ENCODE measurements around the gene NUSAP1. TPM values are rescaled to one million over a fixed set of nuclear protein-coding genes. Genes with fewer than 3 reads are reported as not detected.

Gene NUSAP1
- total RNA-seq, 1 experiment from 2014 or later = 158 TPM

DNA sequence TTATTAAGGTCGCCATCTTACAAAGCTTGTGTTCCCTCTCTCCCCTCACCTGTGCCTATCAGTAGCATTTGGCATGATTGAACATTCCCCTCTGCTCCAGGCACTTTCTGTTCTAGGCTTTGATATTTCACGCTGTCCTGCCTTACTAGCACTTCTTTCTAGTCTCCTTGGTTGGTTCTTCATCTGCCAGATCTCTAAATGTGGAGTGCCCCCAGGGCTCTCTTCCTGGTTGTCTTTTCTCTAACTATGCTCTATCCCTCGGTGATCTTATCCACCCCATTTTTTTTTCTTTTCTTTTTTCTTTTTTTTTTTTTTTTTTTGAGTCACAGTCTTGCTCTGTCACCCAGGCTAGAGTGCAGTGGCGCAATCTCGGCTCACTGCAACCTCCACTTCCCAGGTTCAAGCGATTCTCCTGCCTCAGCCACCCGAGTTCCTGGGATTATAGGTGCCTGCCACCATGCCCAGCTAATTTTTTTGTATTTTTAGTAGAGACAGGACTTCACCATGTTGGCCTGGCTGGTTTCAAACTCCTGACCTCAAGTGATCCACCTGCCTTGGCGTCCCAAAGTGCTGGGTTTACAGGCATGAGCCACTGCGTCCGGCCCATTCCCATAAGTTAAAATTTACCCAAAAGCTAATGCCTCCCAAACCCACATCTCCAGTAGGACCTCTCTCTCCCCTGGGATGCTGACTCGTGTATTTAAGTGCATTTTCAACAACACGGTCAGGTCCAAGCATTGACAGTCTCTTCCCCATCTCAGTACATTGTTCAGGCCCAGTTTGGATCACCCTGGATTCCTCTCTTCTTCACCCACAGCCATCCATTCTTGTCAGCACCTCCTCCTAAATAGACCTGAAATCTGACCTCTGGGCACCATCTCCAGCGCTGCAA lies 5.2 kb downstream of the NUSAP1 start:
- TF ChIP-seq, protein P1, sequence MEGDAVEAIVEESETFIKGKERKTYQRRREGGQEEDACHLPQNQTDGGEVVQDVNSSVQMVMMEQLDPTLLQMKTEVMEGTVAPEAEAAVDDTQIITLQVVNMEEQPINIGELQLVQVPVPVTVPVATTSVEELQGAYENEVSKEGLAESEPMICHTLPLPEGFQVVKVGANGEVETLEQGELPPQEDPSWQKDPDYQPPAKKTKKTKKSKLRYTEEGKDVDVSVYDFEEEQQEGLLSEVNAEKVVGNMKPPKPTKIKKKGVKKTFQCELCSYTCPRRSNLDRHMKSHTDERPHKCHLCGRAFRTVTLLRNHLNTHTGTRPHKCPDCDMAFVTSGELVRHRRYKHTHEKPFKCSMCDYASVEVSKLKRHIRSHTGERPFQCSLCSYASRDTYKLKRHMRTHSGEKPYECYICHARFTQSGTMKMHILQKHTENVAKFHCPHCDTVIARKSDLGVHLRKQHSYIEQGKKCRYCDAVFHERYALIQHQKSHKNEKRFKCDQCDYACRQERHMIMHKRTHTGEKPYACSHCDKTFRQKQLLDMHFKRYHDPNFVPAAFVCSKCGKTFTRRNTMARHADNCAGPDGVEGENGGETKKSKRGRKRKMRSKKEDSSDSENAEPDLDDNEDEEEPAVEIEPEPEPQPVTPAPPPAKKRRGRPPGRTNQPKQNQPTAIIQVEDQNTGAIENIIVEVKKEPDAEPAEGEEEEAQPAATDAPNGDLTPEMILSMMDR (conservative IDR thresholded peaks at IDR 0.05) = no peak
- no peak overlapping the region for H2BK5ac ChIP-seq (ENCODE audit: insufficient read length, low read length)
- H3K23me2 ChIP-seq (ENCODE audit: insufficient read length, low read depth, low read length, poor library complexity, severe bottlenecking) = no peaks in the 10 kb centered on the region
- H4K5ac ChIP-seq (ENCODE audit: insufficient read length, low read depth, low read length) = no peak overlapping the region
- Mint-ChIP-seq H3K4me1 (peaks cover 8 to 19% of the 10 kb centered on the region in 2 experiments), H3K27me3 (ENCODE audit: low read depth) (no peaks in the 10 kb centered on the region), H3K27ac (peak overlapping the region; percentile 3 to 67 (median 34); a peak in 4 of 7 replicates), H3K36me3 (ENCODE audit: insufficient read depth in 1 of 3, low read depth in 3 of 3) (peaks cover 31 to 65% (median 49%) of the 10 kb centered on the region in 3 experiments), H3K9me3 (no peaks in the 10 kb centered on the region), H3K4me3 (no peak overlapping the region)
- H4K91ac ChIP-seq (ENCODE audit: insufficient read length, low read depth, low read length) = no peak overlapping the region
- no peak overlapping the region for H2AK5ac ChIP-seq (ENCODE audit: insufficient read length, low read length)
- H3K23ac ChIP-seq (ENCODE audit: insufficient read length, low read depth, low read length) = no peak overlapping the region
- H3K79me1 ChIP-seq (ENCODE audit: insufficient read depth, low read depth, low read length, poor library complexity, severe bottlenecking) = peaks cover 10% of the 10 kb centered on the region
- no peak overlapping the region for H3K9ac ChIP-seq (ENCODE audit: extremely low read depth, insufficient read length, low read length)
- H3K4me1 ChIP-seq (ENCODE audit: insufficient read depth, low read length) = no peaks in the 10 kb centered on the region
- no peaks in the 10 kb centered on the region for H4K20me1 ChIP-seq (ENCODE audit: control insufficient read depth, insufficient read depth, insufficient read length)
- no peak overlapping the region for H3K4ac ChIP-seq (ENCODE audit: low read depth, low read length)
- H3K27me3 ChIP-seq (ENCODE audit: insufficient read depth, low read length) = no peaks in the 10 kb centered on the region
- no peak overlapping the region for H3K27ac ChIP-seq (ENCODE audit: insufficient read length, low read depth, low read length)
- H2AFZ ChIP-seq (ENCODE audit: low read length) = no peak overlapping the region
- WGBS (ENCODE audit: extremely low coverage, insufficient read length, low lambda C conversion rate) = no CpG with 5 or more reads among the region's 13 CpGs
- no peak overlapping the region for H3T11ph ChIP-seq (ENCODE audit: low read length)
- no peak overlapping the region for H2BK12ac ChIP-seq (ENCODE audit: insufficient read length, low read depth, low read length)
- H3K9me3 ChIP-seq (ENCODE audit: control insufficient read depth, low read depth, low read length) = no peaks in the 10 kb centered on the region
- no peak overlapping the region for H2BK15ac ChIP-seq (ENCODE audit: low read depth, low read length)
- H2BK120ac ChIP-seq (ENCODE audit: low read depth, low read length, poor library complexity, severe bottlenecking) = no peak overlapping the region
- H4K8ac ChIP-seq (replicated peaks; ENCODE audit: insufficient read length, low read depth, low read length) = no peak overlapping the region
- no peak overlapping the region for H3K14ac ChIP-seq (ENCODE audit: insufficient read depth, low read length)
- no peak overlapping the region for H3K4me2 ChIP-seq (ENCODE audit: insufficient read depth, insufficient read length, low read length)
- H3K56ac ChIP-seq (ENCODE audit: insufficient read length, low read depth, low read length) = no peak overlapping the region
- H2BK20ac ChIP-seq (ENCODE audit: low read depth, low read length, poor library complexity, severe bottlenecking) = no peak overlapping the region
- H3K18ac ChIP-seq (ENCODE audit: insufficient read length, low read depth, low read length) = no peak overlapping the region
- H3K79me2 ChIP-seq (ENCODE audit: insufficient read depth, low read length) = peaks cover 12% of the 10 kb centered on the region; the same call in 1 of the 2 replicates
- DNase-seq = no peak
